A673 (cell line): Measurements from ENCODE around the gene NTF3.

Source experiments
- CTCF ChIP-seq: fragments of 300-800, 200-600 bp; sonication (generic); conservative IDR thresholded peaks from 2 replicates; pipeline ENCODE4 v1.5.1; 2017; ENCODE audit warnings: low read depth, mild to moderate bottlenecking, antibody characterized with exemption, low read length, moderate library complexity, mixed read lengths
- EZH2 ChIP-seq: fragments of 200-600 bp; sonication (generic); IDR thresholded peaks from 2 replicates; pipeline ENCODE4 v1.6.1; 2017; ENCODE audit warnings: borderline replicate concordance, low read depth, mild to moderate bottlenecking, mixed read lengths, antibody characterized with exemption, low read length; ENCODE audit not compliant: poor library complexity, severe bottlenecking

GRCh38 chr12:5452569-5452968 lies 20.7 kb downstream of the NTF3 start:
- TF ChIP-seq CTCF (no peak), EZH2 (no peak)
